Astrocyte (in vitro differentiated cells and primary cell): Measurements from ENCODE around the gene RPS10. TPM values are rescaled to one million over a fixed set of nuclear protein-coding genes. Genes with fewer than 3 reads are reported as not detected.

Source experiments
- DNase-seq: peaks from one replicate; pipeline ENCODE4 v3.0.0-alpha.2; 2010; ENCODE audit warnings: low read depth
- FAIRE-seq: peaks from 2 replicates; lab custom pipeline; 2011; peaks lifted over from hg19 to GRCh38; lab: Jason Lieb, UNC
- H2AFZ ChIP-seq: 2 replicates; pipeline ENCODE4 v1.6.0; 2012; ENCODE audit warnings: low read depth, low read length, inconsistent platforms
- H3K27ac ChIP-seq: 2 replicates; pipeline ENCODE4 v1.5.1; 2011; ENCODE audit warnings: low read depth, low read length, inconsistent platforms
- H3K27me3 ChIP-seq: 2 replicates; pipeline ENCODE4 v1.6.0; 2011; ENCODE audit warnings: low read length, inconsistent platforms; ENCODE audit not compliant: insufficient read depth
- H3K36me3 ChIP-seq: 2 replicates; pipeline ENCODE4 v1.5.1; 2011; ENCODE audit warnings: low read length, inconsistent platforms; ENCODE audit not compliant: insufficient read depth
- H3K4me1 ChIP-seq: 2 replicates; pipeline ENCODE4 v1.5.1; 2011; ENCODE audit warnings: low read length, inconsistent platforms; ENCODE audit not compliant: insufficient read depth
- H3K4me2 ChIP-seq: 2 replicates; pipeline ENCODE4 v1.6.0; 2012; ENCODE audit warnings: low read length, inconsistent platforms
- H3K4me3 ChIP-seq: 2 replicates; pipeline ENCODE4 v1.5.1; 2011; ENCODE audit warnings: low read depth, mild to moderate bottlenecking, low read length, inconsistent platforms; ENCODE audit not compliant: insufficient read depth
- H3K79me2 ChIP-seq: 2 replicates; pipeline ENCODE4 v1.6.0; 2012; ENCODE audit warnings: mild to moderate bottlenecking, low read length, inconsistent platforms; ENCODE audit not compliant: insufficient read depth
- H3K9ac ChIP-seq: 2 replicates; pipeline ENCODE4 v1.6.0; 2012; ENCODE audit warnings: mild to moderate bottlenecking, low read length, inconsistent platforms
- H3K9me3 ChIP-seq: 2 replicates; pipeline ENCODE4 v1.5.1; 2012; ENCODE audit warnings: low read depth, mild to moderate bottlenecking, low read length, inconsistent platforms; ENCODE audit not compliant: insufficient read depth
- H4K20me1 ChIP-seq: 2 replicates; pipeline ENCODE4 v1.6.0; 2012; ENCODE audit warnings: low read length, inconsistent platforms; ENCODE audit not compliant: insufficient read depth
- H3K27ac Mint-ChIP-seq: one replicate; pipeline ENCODE4 v1.8.0; 2021; ENCODE audit warnings: mild to moderate bottlenecking, mixed read lengths; ENCODE audit not compliant: unreplicated experiment
- H3K27me3 Mint-ChIP-seq: one replicate; pipeline ENCODE4 v1.8.0; 2021; ENCODE audit warnings: low read depth, mixed read lengths; ENCODE audit not compliant: unreplicated experiment
- H3K36me3 Mint-ChIP-seq: one replicate; pipeline ENCODE4 v1.8.0; 2021; ENCODE audit warnings: low read depth, mixed read lengths; ENCODE audit not compliant: unreplicated experiment
- H3K4me1 Mint-ChIP-seq: one replicate; pipeline ENCODE4 v1.8.0; 2021; ENCODE audit warnings: low read depth, mixed read lengths; ENCODE audit not compliant: unreplicated experiment
- H3K4me3 Mint-ChIP-seq: one replicate; pipeline ENCODE4 v1.8.0; 2021; ENCODE audit warnings: mild to moderate bottlenecking, moderate library complexity, mixed read lengths; ENCODE audit not compliant: unreplicated experiment
- H3K9me3 Mint-ChIP-seq: one replicate; pipeline ENCODE4 v1.8.0; 2021; ENCODE audit warnings: mild to moderate bottlenecking, mixed read lengths; ENCODE audit not compliant: unreplicated experiment
- CTCF ChIP-seq: IDR thresholded peaks from 2 replicates; pipeline ENCODE4 v1.5.1; 2011; ENCODE audit warnings: low read depth, mild to moderate bottlenecking, inconsistent platforms, low read length, moderate library complexity; ENCODE audit not compliant: insufficient read depth
- EZH2 ChIP-seq: IDR thresholded peaks from 2 replicates; pipeline ENCODE4 v1.6.1; 2012; ENCODE audit warnings: mild to moderate bottlenecking, low read length, inconsistent platforms; ENCODE audit not compliant: insufficient read depth
- total RNA-seq: library from RNA; stranded (reverse); gene quantifications from 2 replicates; pipeline ENCODE4 v1.2.1, GENCODE V29; 2021

The RPS10 gene
- total RNA-seq, 1 donor from 2014 or later = 1,326 TPM

- H3K27me3 Mint-ChIP-seq = peaks cover 38% of the 10 kb centered on the region
- Histone ChIP-seq H3K27me3 (peaks cover 5% of the 10 kb centered on the region), H3K4me1 (peaks cover 5% of the 10 kb centered on the region), H4K20me1 (no peaks in the 10 kb centered on the region), H2AFZ (no peak overlapping the region), H3K27ac (no peak overlapping the region), H3K4me2 (no peak overlapping the region), H3K9me3 (no peaks in the 10 kb centered on the region), H3K79me2 (no peaks in the 10 kb centered on the region), H3K4me3 (no peak overlapping the region), H3K36me3 (no peaks in the 10 kb centered on the region), H3K9ac (no peak overlapping the region)
- peaks cover 2% of the 10 kb centered on the region for H3K36me3 Mint-ChIP-seq
- DNase-seq (no peak), FAIRE-seq (no peak)
- peaks cover 9% of the 10 kb centered on the region for H3K9me3 Mint-ChIP-seq
- TF ChIP-seq EZH2 = no peak
- TF ChIP-seq CTCF = no peak
- no peak overlapping the region for H3K27ac Mint-ChIP-seq
- no peak overlapping the region for H3K4me3 Mint-ChIP-seq
- no peaks in the 10 kb centered on the region for H3K4me1 Mint-ChIP-seq
These were observed 43.6 kb upstream of the RPS10 start for GRCh38 chr6:34469499-34469898.

- peaks cover 10% of the 10 kb centered on the region for H3K27me3 ChIP-seq
- H3K4me2 ChIP-seq = no peak overlapping the region
- no peak overlapping the region for H2AFZ ChIP-seq
- no peak for TF ChIP-seq CTCF
- no peak for TF ChIP-seq EZH2
- H3K27ac ChIP-seq = no peak overlapping the region
- H3K4me1 ChIP-seq = peaks cover 5% of the 10 kb centered on the region
- H3K79me2 ChIP-seq = no peaks in the 10 kb centered on the region
- H3K9ac ChIP-seq = no peak overlapping the region
- no peaks in the 10 kb centered on the region for H3K36me3 ChIP-seq
- Mint-ChIP-seq H3K36me3 (no peaks in the 10 kb centered on the region), H3K4me1 (no peaks in the 10 kb centered on the region), H3K27ac (no peak overlapping the region), H3K4me3 (no peak overlapping the region), H3K27me3 (peaks cover 38% of the 10 kb centered on the region), H3K9me3 (peaks cover 3% of the 10 kb centered on the region)
- H4K20me1 ChIP-seq = no peaks in the 10 kb centered on the region
- no peak overlapping the region for H3K4me3 ChIP-seq
- DNase-seq (no peak), FAIRE-seq (no peak)
- no peaks in the 10 kb centered on the region for H3K9me3 ChIP-seq
These were observed 42.6 kb upstream of the RPS10 start for GRCh38 chr6:34468378-34468892.

GRCh38 chr6:34466242-34467185 lies 40.6 kb upstream of the RPS10 start:
- no peak for FAIRE-seq
- peak overlapping the region; percentile 54 for H3K4me3 Mint-ChIP-seq
- Histone ChIP-seq H3K9ac (no peak overlapping the region), H3K79me2 (no peaks in the 10 kb centered on the region), H3K4me1 (peaks cover 5% of the 10 kb centered on the region), H2AFZ (peak overlapping the region; percentile 41), H3K27ac (no peak overlapping the region), H3K4me2 (peak overlapping the region; percentile 79), H4K20me1 (no peaks in the 10 kb centered on the region), H3K36me3 (no peaks in the 10 kb centered on the region), H3K9me3 (no peaks in the 10 kb centered on the region), H3K27me3 (peaks cover 10% of the 10 kb centered on the region), H3K4me3 (peak overlapping the region; percentile 28)
- H3K4me1 Mint-ChIP-seq = peaks cover 3% of the 10 kb centered on the region
- H3K36me3 Mint-ChIP-seq = no peaks in the 10 kb centered on the region
- no peak for TF ChIP-seq EZH2
- TF ChIP-seq CTCF = no peak
- H3K27me3 Mint-ChIP-seq = peaks cover 41% of the 10 kb centered on the region
- H3K27ac Mint-ChIP-seq = no peak overlapping the region
- no peaks in the 10 kb centered on the region for H3K9me3 Mint-ChIP-seq
- DNase-seq = no peak
